GM18870 (cell line): Measurements from ENCODE around the gene CFI.
"Not testable (repeated sequence)": the region's sequence is repeated elsewhere in the genome, so short reads cannot be mapped to it uniquely, and the experiment has no call there.

Source experiments
- ATAC-seq: cut with Tn5 transposase; IDR thresholded peaks from one replicate; pipeline ENCODE4 v1.9.1; 2021; ENCODE audit warnings: moderate library complexity; ENCODE audit not compliant: unreplicated experiment

Gene CFI

DNA sequence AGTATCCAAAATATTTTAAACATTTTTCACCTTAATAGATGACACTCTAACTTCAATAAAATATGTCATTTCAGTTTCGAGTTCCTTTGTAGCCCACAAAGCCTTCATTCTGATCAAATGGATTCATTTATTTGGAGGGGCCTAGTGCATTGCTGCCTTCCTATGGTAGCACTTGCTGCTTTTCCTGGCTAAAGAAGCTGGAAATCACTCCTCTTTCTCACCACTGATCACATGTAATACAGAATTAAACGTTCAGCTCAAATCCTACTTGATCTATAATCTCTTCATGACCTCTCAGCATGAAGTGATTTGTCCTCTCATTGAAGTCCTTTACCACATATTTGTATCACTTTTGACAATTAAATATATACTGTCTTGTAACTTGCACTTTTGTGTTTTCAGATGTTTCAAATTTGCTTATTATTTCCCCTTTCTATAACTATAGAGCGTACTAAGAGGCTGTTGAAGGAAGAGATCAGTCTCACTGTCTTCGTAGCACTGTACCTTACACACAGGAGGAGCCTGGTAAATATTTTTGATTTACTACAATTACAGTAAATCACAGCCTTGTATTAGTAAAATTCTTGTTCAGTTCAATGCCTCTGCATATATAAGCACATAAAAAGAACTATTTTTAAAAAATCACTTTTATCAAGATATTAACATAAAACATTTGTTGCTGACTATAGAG is 555 bp downstream of the CFI start:
- no peak for ATAC-seq

DNA sequence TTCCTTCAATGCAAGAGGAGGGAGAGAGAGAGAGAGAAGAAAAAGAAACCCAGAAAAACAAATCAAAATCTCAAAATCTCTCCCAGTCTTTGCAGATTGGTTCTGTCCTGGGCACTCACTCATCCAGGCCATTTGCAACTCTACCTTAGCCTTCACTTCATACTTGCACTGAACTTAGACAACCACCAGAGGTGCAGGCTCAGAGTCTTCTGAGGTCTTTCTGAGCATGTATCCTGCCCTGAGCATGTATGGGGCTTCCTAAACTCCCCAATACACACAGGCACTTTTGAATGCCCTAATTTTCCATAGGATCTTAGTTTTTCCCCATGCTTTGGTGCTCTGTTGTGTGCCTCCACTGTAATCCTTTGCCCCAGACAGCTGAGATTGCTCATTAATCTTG is 2.9 kb downstream of the CFI start:
- ATAC-seq = no peak

DNA sequence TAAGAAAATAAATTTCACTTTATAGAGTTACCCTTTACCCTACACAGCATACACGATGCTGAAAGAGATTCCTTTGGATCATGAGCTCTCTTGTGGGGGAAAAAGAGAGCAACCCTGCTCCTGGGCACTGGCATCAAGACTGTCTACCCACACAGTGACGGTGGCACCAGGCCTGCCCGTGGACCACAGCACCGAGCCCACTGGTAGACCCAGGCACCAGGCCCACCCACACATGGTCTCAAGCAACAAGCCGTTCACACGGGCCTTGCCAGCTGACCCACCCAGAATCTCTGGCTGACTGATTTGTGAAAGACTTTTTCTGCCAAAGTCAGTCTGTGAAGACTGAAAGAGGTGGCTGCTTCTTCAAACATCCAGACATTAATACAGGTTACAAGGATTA is 6.7 kb downstream of the CFI start:
- no peak for ATAC-seq

DNA sequence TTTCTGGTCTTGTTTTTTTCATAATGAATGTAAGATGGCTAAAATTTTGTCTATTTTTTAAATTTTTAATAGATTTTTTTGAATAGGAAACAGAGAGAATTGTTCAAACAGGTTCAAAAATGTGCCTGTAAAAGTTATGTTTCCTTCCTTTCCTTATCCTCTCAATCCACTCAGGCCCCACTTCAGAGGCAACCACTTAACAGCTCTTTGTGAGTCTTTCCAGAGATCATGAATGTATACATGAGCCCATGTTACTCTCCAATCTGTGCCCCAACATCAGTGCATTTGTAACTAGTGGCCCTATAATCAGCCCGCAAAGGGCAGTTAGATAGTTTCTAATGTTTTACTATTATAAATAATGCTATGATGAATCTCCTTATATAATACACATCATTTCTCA is 14.0 kb downstream of the CFI start:
- ATAC-seq = no peak

DNA sequence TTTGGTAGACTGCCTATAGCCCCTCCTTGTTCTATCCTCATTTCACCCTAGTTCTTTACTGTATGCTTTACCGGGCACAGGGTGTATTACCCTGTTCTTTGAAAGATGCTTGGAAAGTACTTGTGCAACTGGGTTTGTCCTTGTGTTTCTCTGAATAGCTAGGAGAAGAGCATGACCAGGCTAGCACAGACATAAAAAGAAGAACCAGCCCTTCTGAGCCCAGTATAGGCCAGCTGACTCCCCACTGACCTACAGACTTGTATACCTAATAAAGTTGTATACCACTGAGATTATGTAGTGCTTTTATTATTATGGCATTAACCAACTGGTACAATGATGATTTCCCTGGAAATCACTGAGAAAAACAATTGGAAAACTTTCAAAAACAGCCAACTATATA is 15.0 kb downstream of the CFI start:
- no peak for ATAC-seq

DNA sequence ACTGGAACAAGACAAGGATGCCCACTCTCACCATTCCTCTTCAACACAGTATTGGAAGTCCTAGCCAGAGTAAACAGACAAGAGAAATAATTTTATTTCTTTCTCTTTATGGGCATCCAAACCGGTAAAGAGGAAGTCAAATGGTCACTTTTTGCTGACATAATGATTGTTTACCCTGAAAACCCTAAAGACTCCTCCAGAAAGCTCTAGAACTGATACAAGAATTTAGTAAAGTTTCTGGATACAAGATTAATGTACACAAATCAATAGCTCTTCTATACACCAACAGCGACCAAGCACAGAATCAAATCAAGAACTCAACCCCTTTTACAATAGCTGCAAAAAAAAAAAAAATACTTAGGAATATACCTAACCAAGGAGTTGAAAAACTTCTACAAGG is 19.7 kb downstream of the CFI start:
- not testable (repeated sequence) for ATAC-seq

DNA sequence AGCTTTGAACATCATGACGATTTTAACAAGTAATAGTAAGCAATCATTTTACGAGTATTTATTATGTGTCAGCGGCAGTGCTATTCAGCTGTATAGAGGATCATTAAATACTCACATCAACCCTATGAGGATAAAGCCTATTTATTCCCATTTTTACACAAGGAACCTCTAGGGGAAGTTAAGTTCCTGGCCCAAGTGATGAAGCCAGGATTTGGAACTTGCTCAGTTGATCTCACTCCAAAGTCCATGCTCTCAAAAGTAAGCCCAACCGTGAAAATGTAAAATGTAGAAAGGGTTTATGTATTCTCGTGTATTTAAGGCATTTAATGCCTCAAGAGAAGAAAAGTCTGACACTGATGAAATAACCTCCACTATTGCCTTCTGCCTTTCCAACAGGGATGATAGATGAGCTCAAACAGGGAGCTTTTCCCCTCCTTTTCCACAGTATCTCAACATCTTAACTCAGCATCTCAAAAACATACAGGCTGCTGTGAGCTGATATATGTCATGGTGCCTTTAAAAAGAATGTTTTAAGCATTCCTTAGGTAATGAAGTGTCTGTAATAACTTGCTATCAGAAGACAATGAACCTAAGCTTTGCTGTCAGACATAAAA is 36.9 kb downstream of the CFI start:
- no peak for ATAC-seq

DNA sequence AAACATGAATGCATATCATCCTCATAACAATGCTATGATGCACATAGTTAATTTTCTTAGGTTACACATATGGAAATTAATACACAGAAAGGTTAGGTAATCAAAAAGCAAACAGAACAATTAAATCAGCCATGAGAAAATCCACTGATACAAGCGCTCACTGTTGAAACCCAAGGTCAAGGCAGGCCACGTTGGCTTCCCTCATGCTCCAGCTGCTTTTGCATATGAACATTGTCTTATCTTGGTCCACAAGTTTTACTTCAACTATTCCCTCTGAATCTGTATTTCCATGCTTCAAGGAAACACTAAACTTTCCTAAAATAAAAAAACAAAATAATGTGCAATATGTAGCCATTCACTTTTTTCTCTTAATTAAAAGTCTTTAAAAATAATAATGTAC is 37.4 kb downstream of the CFI start:
- no peak for ATAC-seq

DNA sequence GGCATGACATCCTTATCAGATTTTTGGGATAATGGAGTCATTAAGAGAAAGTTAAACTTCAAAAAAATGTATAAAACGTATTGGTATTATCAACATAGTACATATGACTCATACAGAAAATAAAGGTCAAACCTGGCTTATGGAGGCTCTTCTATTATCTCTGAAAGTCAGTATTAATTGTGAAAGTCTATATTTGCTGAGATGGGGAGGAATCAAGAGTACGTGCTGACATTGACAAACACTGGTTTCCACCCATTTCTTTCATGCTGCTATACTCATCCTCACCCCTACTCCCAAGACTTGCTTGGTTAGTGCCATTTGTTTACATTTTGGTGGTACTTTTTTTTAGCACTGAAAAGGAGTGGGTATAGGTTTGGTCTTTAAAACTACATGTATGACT is 41.1 kb downstream of the CFI start:
- ATAC-seq = peak; percentile 47

DNA sequence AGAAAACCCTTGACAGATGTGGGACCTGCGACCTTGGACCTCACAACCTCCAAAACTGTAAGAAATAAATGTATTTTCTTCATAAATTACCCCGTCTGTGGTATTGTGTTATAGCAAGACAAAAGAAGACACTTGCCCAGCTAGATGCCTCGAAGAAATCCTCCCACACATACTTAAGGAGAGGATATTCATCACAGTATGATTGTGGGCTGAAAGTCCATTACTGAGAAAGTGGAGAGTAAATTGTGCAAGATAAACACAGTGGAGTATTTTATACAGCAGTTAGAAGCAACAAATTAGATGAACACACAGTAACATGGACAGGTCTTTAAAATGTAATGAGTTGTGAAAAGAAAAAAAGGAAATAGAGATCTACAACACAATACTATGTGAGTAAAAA is 46.1 kb downstream of the CFI start:
- no peak for ATAC-seq

DNA sequence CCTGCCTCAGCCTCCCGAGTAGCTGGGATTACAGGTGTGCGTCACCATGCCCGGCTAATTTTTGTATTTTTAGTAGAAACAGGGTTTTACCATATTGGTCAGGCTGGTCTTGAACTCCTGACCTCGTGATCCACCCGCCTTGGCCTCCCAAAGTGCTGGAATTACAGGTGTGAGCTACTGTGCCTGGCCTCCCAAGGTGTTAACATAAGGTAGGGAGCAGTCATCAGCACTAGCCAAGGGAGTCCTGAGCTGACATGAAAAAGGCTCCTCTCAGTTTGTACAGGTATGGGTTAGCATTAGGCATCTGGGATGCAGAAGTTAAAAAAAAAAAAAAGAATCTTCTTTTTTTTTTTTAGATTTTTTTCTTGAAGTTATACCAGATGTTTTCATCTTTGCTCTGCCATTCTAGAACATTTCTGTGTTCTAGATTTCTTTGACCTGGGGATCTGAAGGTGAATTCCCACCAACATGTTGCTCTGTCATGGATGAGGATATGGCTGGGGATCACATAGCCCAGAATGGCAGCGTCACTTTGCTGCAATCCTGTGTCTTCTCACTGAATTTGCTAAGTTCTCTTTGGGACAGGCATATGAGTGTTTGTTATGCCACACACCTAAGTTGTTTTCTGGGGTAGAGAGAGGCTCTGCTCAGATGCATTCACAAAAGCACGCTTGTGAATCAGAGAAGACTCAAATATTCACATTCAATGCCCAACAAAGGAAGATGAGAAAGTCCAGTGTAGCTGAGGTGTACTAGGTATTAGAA is 47.5 kb downstream of the CFI start:
- ATAC-seq = no peak

DNA sequence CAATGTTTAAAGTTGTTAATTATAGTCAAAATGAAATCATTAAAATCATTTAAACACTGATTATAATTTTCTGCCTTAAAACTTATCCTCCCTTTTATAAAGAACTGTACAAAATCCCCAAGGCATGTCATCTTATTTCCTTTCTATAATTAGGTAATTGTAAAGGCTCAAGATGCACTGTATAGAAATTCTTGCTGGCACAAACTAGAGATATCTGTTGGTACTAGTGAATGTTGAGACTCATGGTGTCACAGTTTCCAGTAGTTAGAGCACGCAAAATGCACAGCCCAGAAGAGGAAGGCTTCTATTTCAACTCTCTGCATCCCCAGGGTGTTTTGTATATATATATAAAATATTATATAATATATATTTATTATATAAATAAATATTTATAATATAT is 49.3 kb downstream of the CFI start:
- no peak for ATAC-seq

DNA sequence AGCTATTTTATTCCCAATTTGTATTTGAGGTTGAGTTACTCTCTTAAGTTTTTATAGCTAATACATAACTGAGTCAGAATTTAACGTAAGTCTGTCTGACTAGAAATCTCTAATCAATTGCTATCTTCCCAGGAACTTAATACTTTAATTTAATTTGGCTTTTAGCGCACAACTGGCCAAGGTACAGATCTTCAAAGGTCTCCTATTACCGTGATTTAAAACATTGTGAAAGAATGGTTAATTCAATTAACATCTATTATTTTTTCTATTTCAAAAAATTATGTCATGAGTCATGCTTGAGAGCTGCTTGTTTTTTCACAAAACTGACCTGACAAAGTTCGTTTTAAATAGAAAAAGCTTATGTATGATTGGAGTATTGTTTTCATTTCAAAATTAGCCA is 49.9 kb downstream of the CFI start:
- ATAC-seq = no peak

DNA sequence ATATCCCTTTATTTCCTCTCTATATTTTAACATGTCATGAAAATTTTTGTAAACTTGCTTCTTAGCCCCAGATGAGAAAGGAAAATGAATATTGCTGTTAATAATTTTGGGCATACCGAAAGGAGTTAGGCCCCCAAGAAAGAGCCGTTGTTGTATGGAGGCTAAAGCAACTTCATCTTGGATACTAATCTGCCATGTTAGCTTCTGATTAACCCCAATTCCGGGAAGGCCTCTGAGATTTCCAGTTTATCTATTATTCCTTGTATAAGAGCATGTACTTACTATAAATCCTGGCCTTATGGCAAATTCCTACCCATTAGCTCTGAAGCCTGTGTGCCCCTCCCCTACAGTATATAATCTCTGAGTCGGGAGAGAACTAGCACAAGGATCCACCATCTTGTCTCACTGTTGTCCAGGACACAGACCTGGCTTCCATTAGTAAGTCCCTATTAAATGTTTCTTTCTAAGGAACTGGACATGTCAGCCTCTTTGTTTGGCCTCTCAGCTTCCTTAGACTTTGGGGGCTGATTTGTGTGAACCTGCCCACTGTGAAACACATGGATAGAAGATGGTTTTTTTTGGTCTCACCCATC is 51.1 kb downstream of the CFI start:
- no peak for ATAC-seq

DNA sequence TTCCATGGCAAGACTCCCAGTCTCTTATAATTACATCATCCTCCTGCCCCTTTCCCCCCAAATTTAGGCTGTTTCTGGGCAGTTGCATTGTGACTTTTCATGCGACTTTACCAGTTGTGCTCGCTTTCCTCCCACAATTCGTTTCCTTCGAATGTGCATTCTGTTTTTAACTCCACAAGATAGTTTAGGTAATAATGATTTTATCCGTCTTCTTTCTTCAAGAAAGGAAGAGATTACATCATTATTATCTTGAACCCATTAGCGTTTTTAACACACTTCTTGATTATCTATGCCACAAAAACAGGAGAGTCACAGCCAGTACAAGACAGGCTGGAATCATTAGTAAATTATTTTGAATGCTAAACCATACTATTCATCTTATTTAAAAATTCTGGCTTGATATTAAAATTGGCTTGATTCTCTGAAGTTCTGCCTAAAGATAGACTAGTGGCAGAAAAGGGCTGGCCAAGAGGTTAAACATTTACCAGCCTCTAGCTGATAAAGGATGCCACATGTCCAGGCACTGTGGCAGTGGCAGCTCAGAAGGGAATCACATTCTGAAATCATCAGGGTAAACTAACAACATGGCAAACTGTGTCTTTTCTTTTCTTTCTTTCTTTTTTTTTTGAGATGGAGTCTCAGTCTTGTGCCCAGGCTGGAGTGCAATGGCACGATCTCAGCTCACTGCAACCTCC is 52.3 kb downstream of the CFI start:
- ATAC-seq = no peak

DNA sequence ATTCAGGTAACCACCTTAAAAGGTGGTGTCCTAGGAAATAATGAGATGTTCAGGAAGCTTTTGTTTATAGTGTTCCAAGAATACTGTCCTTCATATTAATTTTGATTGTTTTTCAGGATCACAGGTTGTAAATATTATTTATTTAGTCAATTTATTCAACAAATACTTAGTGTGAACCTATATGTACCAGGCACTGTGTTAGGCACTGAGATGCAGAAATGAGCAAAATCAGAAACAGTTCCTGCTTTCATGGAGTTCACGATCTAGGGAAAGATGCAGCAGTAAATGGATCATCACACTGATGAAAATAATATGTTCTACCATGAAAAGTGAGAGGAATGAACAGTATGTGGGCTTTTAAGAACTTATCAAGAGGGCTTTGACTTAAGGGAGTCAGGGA is 53.7 kb downstream of the CFI start:
- ATAC-seq = no peak

DNA sequence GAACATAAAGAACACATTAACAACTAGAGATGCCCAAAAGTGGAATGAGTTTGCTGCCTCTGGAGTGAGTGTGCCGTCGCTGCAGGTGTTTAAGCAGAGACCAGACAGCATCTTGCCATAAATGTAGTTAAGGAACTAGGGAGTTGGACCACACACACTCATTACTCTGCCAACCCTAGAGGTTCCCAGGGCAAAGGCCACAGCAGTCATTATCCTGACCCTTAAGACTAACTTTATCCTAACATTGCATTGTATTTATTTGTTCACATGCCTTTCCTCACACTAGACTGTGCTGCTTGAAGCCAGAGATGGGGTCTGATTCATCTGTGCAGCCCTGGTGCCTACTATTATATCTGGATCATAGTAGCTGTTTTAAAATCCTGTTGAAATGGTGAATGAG is 55.1 kb downstream of the CFI start:
- ATAC-seq = no peak

DNA sequence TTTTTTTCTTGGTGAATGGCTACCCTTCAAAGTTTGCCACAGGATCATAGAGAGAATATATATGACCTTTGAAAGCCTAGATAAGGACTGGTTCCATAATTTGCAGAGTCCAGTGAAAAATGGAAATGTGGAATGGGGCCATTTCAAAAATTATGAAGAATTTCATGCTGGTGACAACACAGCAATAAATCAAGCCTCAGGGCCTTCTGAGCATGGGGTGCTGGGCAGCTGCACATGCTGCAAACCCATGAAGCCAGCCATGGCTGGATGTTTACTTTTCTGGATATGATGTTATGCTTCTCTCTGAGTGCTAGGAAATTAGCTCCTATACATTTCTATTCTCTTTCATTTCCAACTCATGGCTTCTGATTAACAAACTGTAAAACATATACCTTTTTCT is 56.0 kb downstream of the CFI start:
- ATAC-seq = no peak

DNA sequence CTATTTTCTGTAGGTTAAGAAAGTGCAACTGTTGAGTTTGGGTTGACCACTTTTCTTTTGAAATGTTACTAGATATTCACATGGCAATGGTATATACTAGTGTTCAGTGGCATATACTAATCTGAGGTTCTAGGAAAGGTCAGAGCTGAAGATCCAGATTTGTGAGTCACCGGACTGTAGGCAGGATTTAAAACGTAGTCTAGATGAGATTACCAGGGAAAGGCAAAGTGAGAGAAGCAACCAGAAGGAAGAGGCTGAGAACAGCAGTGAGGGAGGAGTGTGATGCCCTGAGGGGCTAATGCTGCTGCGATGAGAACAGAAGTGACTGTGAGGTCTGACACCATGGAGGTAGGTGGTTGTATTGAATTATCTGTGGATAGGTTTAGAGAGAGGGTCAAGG is 62.3 kb downstream of the CFI start:
- no peak for ATAC-seq

DNA sequence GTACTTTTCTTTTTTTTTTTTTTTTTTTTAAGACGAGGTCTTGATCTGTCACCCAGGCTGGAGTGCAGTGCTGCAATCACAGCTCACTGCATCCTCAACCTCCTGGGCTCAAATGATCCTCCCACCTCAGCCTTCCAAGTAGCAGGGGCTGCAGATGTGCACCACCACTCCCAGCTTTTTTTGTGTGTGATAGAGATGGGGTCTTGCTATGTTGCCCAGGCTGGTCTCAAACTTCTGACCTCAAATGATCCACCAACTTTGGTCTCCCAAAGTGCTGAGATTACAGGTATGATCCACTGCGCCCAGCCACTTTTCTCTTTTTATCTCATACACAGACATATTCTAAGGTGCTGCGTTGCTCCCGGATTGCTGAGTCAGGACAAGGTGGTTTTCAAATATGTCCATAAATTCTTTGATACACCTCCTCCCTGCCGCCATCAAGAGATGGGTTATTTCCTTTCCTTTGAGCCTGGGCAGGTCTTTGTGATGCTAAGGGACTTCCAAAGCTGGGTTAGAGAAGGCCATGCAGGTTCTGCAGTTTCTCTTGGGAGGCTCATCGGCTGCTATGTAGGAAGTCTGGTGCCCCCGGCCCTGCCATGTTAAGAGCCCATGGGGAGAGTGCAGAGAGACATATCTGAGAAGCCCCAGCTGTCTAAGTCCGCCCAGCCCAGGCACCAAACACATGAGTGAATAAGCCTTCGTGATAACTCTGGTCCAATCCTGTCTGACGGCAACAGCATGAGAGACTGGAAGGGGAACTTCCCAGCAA is 63.5 kb downstream of the CFI start:
- no peak for ATAC-seq
